NCI-H446 treated with DMSO at 0.1 percent for 48 hours (cell line): ENCODE measurements around the gene ERICH2.
A peak's percentile ranks its signal among the peaks of the same experiment; 100 is the strongest.

ENCODE experiments used
- DNase-seq: peaks from one replicate; lab custom pipeline; 2025; lab: John Stamatoyannopoulos, UW

ERICH2 gene

GRCh38 chr2:170842785-170843184, 72.6 kb downstream of the ERICH2 start:
- DNase-seq, result no peak

DNA sequence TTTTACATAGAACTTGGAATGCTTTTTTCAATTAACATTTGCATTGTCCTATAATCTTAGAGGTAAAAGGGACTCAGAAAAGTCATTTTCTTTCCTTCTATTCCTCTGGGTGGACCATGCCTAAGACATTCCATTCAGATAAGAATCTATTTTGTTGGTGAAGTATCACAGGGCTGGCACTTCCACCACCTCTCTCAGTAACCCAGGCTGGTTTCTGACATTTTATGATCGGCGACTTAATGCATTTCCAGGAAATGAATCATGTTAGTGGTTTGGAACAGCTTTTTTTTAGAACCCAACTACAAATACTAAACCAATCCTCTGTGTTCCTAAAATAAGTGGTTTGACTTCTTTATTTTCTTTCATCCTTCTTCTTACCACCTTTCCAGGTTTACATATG, 73.5 kb downstream of the ERICH2 start:
- DNase-seq, result no peak

- DNase-seq, result no peak
Measured at GRCh38 chr2:170845343-170845742, 75.2 kb downstream of the ERICH2 start.

- DNase-seq, result peak; percentile 80
Measured at GRCh38 chr2:170846314-170846713, 76.1 kb downstream of the ERICH2 start.

GRCh38 chr2:170847716-170848115, 77.5 kb downstream of the ERICH2 start:
- DNase-seq, result no peak
